Right cardiac atrium (tissue), 5 donors: ENCODE measurements around the gene TEX10. TPM values are rescaled to one million over a fixed set of nuclear protein-coding genes. Genes with fewer than 3 reads are reported as not detected.
"Not testable (repeated sequence)": the region's sequence is repeated elsewhere in the genome, so short reads cannot be mapped to it uniquely, and the experiment has no call there.

Experiments used
- ATAC-seq, 2 donors: fragments of 200-7000 bp; cut with Tn5 transposase; one replicate each; pipeline versions ENCODE4 v1.8.0 to v1.9.1; 2020; ENCODE audit warnings: moderate library complexity in 2 of 2, mild to moderate bottlenecking in 1 of 2
- DNase-seq, 3 donors: peaks; one replicate each; pipeline ENCODE4 v3.0.0-alpha.2; 2020
- H3K27ac ChIP-seq: one replicate; pipeline ENCODE4 v1.5.1; 2013; ENCODE audit warnings: mild to moderate bottlenecking, low read length, control low read depth, moderate library complexity
- H3K27me3 ChIP-seq: one replicate; pipeline ENCODE4 v1.6.1; 2013; ENCODE audit not compliant: control insufficient read depth, insufficient read depth
- H3K4me1 ChIP-seq: one replicate; pipeline ENCODE4 v1.6.1; 2013; ENCODE audit warnings: low read length; ENCODE audit not compliant: control insufficient read depth, insufficient read depth
- H3K4me3 ChIP-seq: one replicate; pipeline ENCODE4 v1.5.1; 2013; ENCODE audit warnings: low read length, control low read depth
- H3K9me3 ChIP-seq: one replicate; pipeline ENCODE4 v1.6.1; 2013; ENCODE audit warnings: low read length; ENCODE audit not compliant: control insufficient read depth
- WGBS: extraction: QIAGEN DNeasy Blood & Tissue Kit; methylation state at CpG from one replicate; pipeline ENCODE4 v1.1.7; 2013; 5-methylcytosine and 5-hydroxymethylcytosine counted together
- intact Hi-C, 4 donors: fragments of 100-400 bp; cut with DNase I; formaldehyde crosslinking; loops; one replicate each; pipeline versions ENCODE4 v1.11.0 to v1.14.0; 2022 to 2023
- polyA plus RNA-seq: library from polyadenylated mRNA; stranded (reverse); fragments of 200-250 nt; gene quantifications from one replicate; pipeline ENCODE4 v1.2.3, GENCODE V29; 2013
- total RNA-seq, 4 donors: library from RNA; stranded (reverse); fragmentation: NEBNext Ultra II Directional; extraction: Animal tissue kit (Norgen Biotek cat#: 25700); gene quantifications; one replicate each; pipeline ENCODE4 v1.2.1, GENCODE V29; 2021
- donor health status: healthy with polysubstance abuse.
- donor health status: DM: no; HTN: yes; CAD: no.
- donor health status: DM: no; HTN: no; CAD: no.
- donor health status: DM: no; HTN: yes; CAD: no; lungs with severe emphysema.
- donor health status: DM: yes; HTN: yes; CAD: no.

TEX10 gene
- total and polyA plus RNA-seq, 5 donors, result 4.4 to 10.4 (median 8.7) TPM

DNA sequence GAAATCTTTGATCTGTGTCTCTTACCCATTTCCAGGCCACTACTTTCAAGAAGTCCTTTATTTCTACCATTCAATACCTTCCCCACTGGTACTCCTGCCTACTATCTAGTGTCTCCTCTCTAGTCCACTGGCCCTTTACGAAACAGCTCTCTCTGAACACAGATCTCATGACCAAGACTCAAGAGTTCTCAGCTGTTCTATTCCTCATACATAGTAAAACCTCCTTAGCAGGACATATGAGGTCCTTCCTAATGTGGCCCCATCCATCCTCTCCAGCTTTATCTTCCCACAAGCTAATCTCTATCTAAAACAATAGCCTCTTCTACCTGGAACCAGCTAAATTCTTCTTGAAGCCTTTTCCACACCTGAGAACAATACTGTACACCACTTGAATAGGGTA lies 2.6 kb downstream of the TEX10 start:
- no peak overlapping the region for H3K27ac ChIP-seq
- no peak for ATAC-seq
- intact Hi-C loops, result loop anchor here in 2 of 4 donors (10.0 kb wide), 2 partner anchors 65 to 85 kb away; no protein-coding TSS in a partner anchor
- H3K9me3 ChIP-seq, result no peaks in the 10 kb centered on the region
- no peak for DNase-seq
- 96% methylated on average over 1 of the region's 1 CpG for WGBS
- no peaks in the 10 kb centered on the region for H3K27me3 ChIP-seq
- H3K4me1 ChIP-seq, result peaks cover 2% of the 10 kb centered on the region
- H3K4me3 ChIP-seq, result no peak overlapping the region

DNA sequence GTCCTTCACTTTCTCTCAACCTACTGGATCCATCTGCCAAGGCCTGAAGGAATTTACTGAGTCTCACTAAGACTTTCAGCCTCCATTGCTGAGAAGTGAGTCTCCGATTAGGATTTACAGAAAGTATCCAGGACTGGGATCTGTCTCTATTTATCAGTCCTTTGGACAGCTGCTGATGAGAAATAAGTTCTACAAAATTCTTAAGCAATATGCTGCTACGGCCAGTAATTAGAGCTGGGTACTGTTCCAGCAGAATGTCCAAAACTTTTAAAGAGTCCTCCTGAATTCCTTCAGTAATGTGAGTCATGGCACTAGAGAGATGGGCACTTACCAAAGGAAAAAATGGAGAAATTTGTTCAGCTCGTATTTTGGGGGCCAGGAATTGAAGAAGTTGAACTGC lies 5.9 kb downstream of the TEX10 start:
- Histone ChIP-seq H3K27me3 (no peaks in the 10 kb centered on the region), H3K4me1 (peaks cover 4% of the 10 kb centered on the region), H3K4me3 (no peak overlapping the region), H3K9me3 (no peaks in the 10 kb centered on the region), H3K27ac (no peak overlapping the region)
- DNase-seq, result no peak
- intact Hi-C loops, result no loop called here
- WGBS, result 64% methylated on average over 3 of the region's 3 CpGs
- ATAC-seq, result peak; percentile 74 to 75

DNA sequence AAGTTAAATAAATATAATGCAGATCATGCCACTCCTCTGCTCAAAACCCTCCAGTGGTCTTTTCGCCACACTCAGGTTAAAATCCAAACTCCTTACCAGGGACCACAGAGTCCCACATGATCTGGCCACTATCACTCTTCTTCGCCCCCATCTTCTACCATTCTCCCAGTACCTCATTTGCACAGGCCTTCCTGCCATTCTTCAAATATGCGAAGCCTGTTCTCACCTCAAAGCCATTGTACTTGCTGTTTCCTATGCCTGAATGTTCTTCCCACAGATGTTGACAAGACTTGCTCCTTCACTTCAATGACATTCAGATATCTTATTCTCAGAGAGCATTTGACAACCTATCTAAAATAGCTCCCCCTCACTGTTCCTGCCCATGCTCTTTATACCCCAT lies 10.9 kb downstream of the TEX10 start:
- Histone ChIP-seq H3K27ac (no peak overlapping the region), H3K9me3 (no peaks in the 10 kb centered on the region), H3K4me3 (no peak overlapping the region), H3K4me1 (peaks cover 3% of the 10 kb centered on the region), H3K27me3 (no peaks in the 10 kb centered on the region)
- intact Hi-C loops, result no loop called here
- 97% methylated on average over 3 of the region's 3 CpGs for WGBS
- DNase-seq (no peak), ATAC-seq (no peak)

DNA sequence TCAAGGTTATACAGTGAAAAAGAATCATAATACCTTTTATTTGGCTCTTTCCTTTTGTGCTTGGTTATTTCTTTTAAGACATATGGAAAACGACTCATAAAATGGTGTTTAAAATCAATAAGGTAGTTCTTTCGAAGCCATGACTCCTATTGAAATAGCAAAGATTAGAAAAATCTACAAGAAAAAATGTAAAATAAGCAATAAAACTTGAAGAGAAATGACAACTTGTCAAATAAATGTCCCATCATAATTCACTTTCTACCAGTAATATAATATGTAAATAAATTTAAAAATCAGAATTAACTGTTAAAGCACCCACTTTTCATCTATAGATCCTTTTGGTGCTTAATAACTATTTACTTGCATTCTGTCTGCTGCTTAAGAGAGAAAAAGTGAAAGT lies 12.5 kb downstream of the TEX10 start:
- Histone ChIP-seq H3K9me3 (no peaks in the 10 kb centered on the region), H3K27ac (no peak overlapping the region), H3K4me1 (peaks cover 3% of the 10 kb centered on the region), H3K27me3 (no peaks in the 10 kb centered on the region), H3K4me3 (no peak overlapping the region)
- intact Hi-C loops, result no loop called here
- WGBS, result 94% methylated on average over 2 of the region's 2 CpGs
- no peak for ATAC-seq
- DNase-seq, result no peak

DNA sequence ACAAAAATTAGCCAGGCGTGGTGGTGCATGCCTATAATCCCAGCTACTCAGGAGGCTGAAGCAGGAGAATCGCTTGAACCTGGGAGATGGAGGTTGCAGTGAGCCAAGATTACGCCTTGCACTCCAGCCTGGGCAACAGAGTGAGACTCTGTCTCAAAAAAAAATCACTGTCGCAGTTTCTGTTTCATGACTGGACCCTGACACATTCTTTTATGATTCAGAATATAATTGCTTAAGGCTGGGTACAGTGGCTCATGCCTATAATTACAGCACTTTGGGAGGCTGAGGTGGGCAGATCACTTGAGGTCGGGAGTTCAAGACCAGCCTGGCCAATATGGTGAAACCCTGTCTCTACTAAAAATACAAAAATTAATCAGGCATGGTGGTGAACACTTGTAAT lies 14.0 kb downstream of the TEX10 start:
- WGBS, result 96% methylated on average over 5 of the region's 5 CpGs
- H3K27ac ChIP-seq, intact Hi-C loops, H3K4me1 ChIP-seq, ATAC-seq, H3K9me3 ChIP-seq, H3K27me3 ChIP-seq, DNase-seq, H3K4me3 ChIP-seq: not testable (repeated sequence)

DNA sequence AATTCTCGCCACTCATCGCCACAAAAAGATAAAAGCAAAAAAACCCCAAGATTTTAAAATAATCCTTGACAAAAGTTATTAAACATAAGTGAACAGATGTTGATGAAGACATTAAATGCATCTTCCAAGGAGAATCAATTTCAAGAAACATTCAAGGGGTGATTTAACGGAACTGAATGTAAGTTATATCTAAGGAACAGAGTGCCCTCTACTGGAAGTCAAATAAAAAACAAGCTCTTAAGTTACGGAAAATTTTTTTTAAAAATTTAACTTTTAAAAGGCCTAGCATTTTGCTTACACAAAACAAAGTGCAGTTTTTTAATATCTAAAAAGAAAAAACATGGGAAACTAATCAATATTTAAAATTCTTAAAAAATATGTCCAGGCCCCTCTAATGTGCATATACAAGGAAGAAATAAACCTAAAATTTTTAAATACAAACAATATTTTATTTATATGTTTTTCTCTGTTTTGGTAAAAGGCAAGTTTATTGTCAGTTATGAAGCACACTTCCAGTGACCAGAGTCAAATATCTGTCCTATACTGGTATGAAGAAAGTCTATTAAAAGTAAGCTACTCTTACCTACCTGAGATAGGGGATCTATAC lies 28.0 kb downstream of the TEX10 start:
- no peak for DNase-seq
- no peaks in the 10 kb centered on the region for H3K4me1 ChIP-seq
- no peaks in the 10 kb centered on the region for H3K9me3 ChIP-seq
- no peak overlapping the region for H3K4me3 ChIP-seq
- no peak for ATAC-seq
- WGBS, result 53% methylated on average over 4 of the region's 4 CpGs
- no peak overlapping the region for H3K27ac ChIP-seq
- H3K27me3 ChIP-seq, result no peaks in the 10 kb centered on the region
- intact Hi-C loops, result loop anchor here in 2 of 4 donors (10.0 kb wide), 3 partner anchors 270 to 1160 kb away; no protein-coding TSS in a partner anchor

DNA sequence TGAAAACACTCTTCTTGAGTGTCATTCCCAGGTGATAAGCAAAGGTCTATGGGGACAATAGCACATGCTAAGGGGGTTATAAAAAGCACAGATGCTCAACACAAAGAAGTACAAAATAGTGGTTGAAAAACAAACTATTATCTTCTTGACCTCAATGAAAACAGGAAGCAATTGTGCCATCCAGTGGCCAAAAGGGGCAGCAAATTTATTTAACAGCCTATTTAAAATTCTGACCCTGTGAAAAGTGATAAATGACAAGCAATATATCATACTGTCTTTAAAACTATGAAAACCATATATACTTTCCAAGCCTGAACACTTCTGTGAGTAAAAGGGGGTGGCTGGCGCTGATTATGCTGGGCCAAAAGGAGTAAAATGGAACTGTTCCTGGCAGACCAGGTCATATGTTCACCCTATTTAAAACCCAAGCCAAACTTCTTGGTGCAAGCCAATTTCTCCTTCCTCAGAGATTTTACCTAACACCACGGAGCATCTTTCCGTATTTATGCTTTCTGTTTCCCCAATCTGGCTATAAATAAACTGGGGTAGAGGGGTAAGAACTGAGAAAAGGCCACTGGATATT lies 29.7 kb downstream of the TEX10 start:
- DNase-seq, result peak in 2 of 3 donors; percentile 14 to 53
- H3K9me3 ChIP-seq, result no peaks in the 10 kb centered on the region
- no peak for ATAC-seq

DNA sequence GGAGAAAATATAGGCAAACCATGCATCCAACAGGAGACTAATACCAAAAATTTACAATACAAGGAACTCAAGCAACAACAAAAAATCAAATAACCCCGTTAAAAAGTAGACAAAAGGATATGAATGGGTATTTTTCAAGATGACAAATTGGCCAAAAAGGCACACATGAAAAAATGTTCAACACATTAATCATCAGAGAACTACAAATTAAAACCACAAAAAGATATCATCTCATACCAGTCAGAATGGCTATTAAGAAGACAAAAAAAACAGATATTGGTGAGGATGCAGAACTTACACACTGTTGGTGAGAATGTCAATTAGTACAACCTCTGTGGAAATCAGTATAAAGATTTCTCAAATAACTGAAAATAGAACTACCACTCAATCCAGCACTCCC lies 35.0 kb downstream of the TEX10 start:
- Histone ChIP-seq H3K4me1 (no peaks in the 10 kb centered on the region), H3K27ac (no peak overlapping the region), H3K4me3 (no peak overlapping the region), H3K9me3 (no peaks in the 10 kb centered on the region), H3K27me3 (no peaks in the 10 kb centered on the region)
- WGBS, result 88% methylated on average over 1 of the region's 1 CpG
- DNase-seq (no peak), ATAC-seq (no peak)
- intact Hi-C loops, result no loop called here

More for the DNA sequence above, 29.7 kb downstream of the TEX10 start:
- Histone ChIP-seq H3K4me1 (no peaks in the 10 kb centered on the region), H3K27ac (no peak overlapping the region), H3K27me3 (no peaks in the 10 kb centered on the region), H3K4me3 (no peak overlapping the region)
- intact Hi-C loops, result loop anchor here in 2 of 4 donors (10.0 kb wide), 3 partner anchors 272 to 1158 kb away; no protein-coding TSS in a partner anchor
- WGBS, result 65% methylated on average over 3 of the region's 3 CpGs

DNA sequence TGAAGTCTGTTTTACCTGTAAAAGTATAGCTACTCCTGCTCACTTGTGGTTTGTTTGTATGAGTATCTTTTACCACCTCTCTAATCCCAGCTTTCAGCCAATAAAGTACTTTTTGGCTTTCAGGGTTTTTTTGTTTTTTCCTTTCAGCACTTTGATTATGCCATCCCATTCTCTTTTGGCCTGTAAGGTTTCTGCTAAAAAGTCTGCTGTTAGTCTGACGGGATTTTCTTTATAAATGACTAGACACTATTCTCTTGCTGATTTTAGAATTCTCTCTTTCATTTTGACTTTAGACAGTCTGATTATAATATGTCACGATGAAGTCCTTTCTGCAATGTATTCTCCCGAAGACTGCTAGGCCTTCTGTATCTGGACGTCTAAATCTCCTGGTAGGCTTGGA lies 37.2 kb downstream of the TEX10 start:
- no peak overlapping the region for H3K4me3 ChIP-seq
- intact Hi-C loops, result no loop called here
- 97% methylated on average over 4 of the region's 4 CpGs for WGBS
- H3K9me3 ChIP-seq, result no peaks in the 10 kb centered on the region
- H3K27ac ChIP-seq, result no peak overlapping the region
- H3K27me3 ChIP-seq, result no peaks in the 10 kb centered on the region
- DNase-seq (no peak), ATAC-seq (no peak)
- H3K4me1 ChIP-seq, result no peaks in the 10 kb centered on the region

DNA sequence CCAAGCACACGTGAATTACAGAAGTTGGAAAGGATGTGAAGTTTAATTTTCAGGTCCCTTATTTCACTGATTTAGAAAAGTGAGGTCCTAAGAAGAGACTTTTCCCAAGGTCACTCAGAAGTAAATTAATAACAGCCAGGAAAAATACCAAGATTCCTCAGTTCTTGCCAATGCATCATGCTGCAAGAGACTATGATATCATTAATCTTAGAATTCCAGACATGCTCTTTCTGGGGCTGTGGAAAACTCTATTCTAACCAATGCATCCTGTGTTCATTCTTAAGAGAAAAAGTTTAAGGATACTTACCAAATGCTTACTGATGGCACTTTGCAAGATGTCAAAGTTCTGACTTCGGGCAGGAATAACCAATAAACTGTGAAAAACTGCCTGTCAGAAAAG lies 42.8 kb downstream of the TEX10 start:
- intact Hi-C loops, result no loop called here
- no peak for ATAC-seq
- no peak overlapping the region for H3K27ac ChIP-seq
- 79% methylated on average over 2 of the region's 2 CpGs for WGBS
- H3K4me1 ChIP-seq, result no peaks in the 10 kb centered on the region
- H3K27me3 ChIP-seq, result no peaks in the 10 kb centered on the region
- no peak for DNase-seq
- no peak overlapping the region for H3K4me3 ChIP-seq
- H3K9me3 ChIP-seq, result no peaks in the 10 kb centered on the region

DNA sequence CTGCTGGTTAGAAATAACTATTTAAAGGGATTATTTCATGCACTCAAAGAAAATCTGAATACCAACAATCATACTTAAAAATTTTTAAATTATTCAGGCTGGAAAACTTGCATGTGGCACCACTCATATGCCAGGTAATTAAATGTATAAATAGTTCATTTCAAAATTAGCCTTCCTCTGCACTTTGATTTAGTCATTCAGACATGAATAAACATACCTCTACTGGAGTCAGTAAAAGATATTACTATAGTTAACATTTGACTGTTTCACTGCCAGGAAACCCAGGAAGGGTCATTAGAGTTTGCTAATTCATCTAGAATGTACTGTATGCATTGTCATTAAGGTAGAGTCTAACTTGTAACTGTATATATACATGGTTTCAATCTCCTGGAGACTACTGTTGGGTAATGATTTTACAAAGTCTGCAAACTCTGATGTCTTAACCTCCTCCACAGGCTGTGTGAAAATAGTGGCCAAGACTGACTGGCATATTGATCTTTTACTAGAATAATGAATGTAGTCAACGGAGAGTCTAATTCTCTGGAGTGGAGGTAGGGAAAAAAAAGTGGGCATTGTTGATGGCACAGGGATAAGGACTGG lies 43.7 kb downstream of the TEX10 start:
- DNase-seq, result no peak
- ATAC-seq, result no peak
- intact Hi-C loops, result no loop called here
- 84% methylated on average over 1 of the region's 1 CpG for WGBS
- H3K27me3 ChIP-seq, result no peaks in the 10 kb centered on the region
- no peaks in the 10 kb centered on the region for H3K4me1 ChIP-seq
- H3K27ac ChIP-seq, result no peak overlapping the region
- H3K9me3 ChIP-seq, result no peaks in the 10 kb centered on the region
- no peak overlapping the region for H3K4me3 ChIP-seq
